Breast epithelium (tissue), 4 donors: ENCODE results near the gene B4GALNT4. TPM values are rescaled to one million over a fixed set of nuclear protein-coding genes. Genes with fewer than 3 reads are reported as not detected.

Experiments
- DNase-seq, 2 donors: peaks; one replicate each; pipeline ENCODE4 v3.0.0-alpha.2; 2019; ENCODE audit warnings: low spot score in 2 of 2
- H3K27ac ChIP-seq, 2 donors: fragments of 200-600 bp; sonication (generic) in 1 of 2; one replicate each; pipeline ENCODE4 v1.5.1; 2016 to 2019; ENCODE audit warnings: mild to moderate bottlenecking in 1 of 2
- H3K27me3 ChIP-seq, 2 donors: fragments of 200-600 bp; sonication (generic) in 1 of 2; one replicate each; pipeline versions ENCODE4 v1.5.1 to v1.6.0; 2017 to 2019; ENCODE audit warnings: control low read depth in 1 of 2, mild to moderate bottlenecking in 1 of 2
- H3K36me3 ChIP-seq: fragments of 200-600 bp; one replicate; pipeline ENCODE4 v1.5.1; 2019
- H3K4me1 ChIP-seq, 2 donors: fragments of 200-600 bp; sonication (generic); one replicate each; pipeline ENCODE4 v1.5.1; 2016 to 2019; ENCODE audit warnings: control low read depth in 1 of 2
- H3K4me3 ChIP-seq, 3 donors: fragments of 200-600 bp; sonication (generic); 1 replicate in 2 of 3; 2 replicates in 1 of 3; pipeline ENCODE4 v1.5.1; 2016 to 2019; ENCODE audit warnings: mild to moderate bottlenecking in 3 of 3, moderate library complexity in 2 of 3
- H3K9me3 ChIP-seq, 2 donors: fragments of 200-600 bp; sonication (generic) in 1 of 2; one replicate each; pipeline ENCODE4 v1.5.1; 2016 to 2019; ENCODE audit warnings: control low read depth in 1 of 2
- CTCF ChIP-seq, 3 donors: fragments of 450-650 bp; IDR thresholded peaks; one replicate each; pipeline ENCODE4 v1.5.1; 2016 to 2017; ENCODE audit warnings: antibody characterized with exemption in 3 of 3, mild to moderate bottlenecking in 3 of 3, moderate library complexity in 3 of 3
- POLR2A ChIP-seq: fragments of 450-650 bp; IDR thresholded peaks from one replicate; pipeline ENCODE4 v1.6.1; 2016; ENCODE audit warnings: antibody characterized with exemption, mild to moderate bottlenecking, moderate library complexity
- POLR2AphosphoS5 ChIP-seq, 3 donors: sonication (generic); formaldehyde crosslinking; IDR thresholded peaks; one replicate each; pipeline ENCODE4 v1.6.1; 2017; ENCODE audit warnings: antibody characterized with exemption in 3 of 3
- intact Hi-C: fragments of 100-400 bp; cut with DNase I; formaldehyde crosslinking; loops from one replicate; pipeline ENCODE4 v1.15.1; 2023; ENCODE audit warnings: low total_unique reads
- total RNA-seq, 3 donors: library from RNA; depleted of rRNA; stranded (reverse); fragments of >200 nt; gene quantifications; one replicate each; pipeline ENCODE4 v1.1.0, GENCODE V29; 2016

B4GALNT4 gene
- total RNA-seq, 3 donors from 2014 or later, result 0.48 to 11.3 (median 8.2) TPM

GRCh38 chr11:380996-381395 lies 11.7 kb downstream of the B4GALNT4 start:
- peaks cover under 1 to 2% of the 10 kb centered on the region in 2 donors for H3K9me3 ChIP-seq

GRCh38 chr11:381501-382072 lies 12.3 kb downstream of the B4GALNT4 start:
- no peaks in the 10 kb centered on the region for H3K36me3 ChIP-seq
- no peaks in the 10 kb centered on the region for H3K27me3 ChIP-seq
- no peaks in the 10 kb centered on the region for H3K4me1 ChIP-seq
- no peak overlapping the region for H3K27ac ChIP-seq
- peaks cover 6 to 8% of the 10 kb centered on the region in 2 donors for H3K9me3 ChIP-seq
- no peak overlapping the region for H3K4me3 ChIP-seq
- intact Hi-C loops, result no loop called here
- no peak for TF ChIP-seq CTCF (IDR thresholded peaks at IDR 0.05)
- no peak for DNase-seq

More at GRCh38 chr11:380996-381395, 11.7 kb downstream of the B4GALNT4 start:
- DNase-seq, result no peak
- Histone ChIP-seq H3K36me3 (no peaks in the 10 kb centered on the region), H3K27me3 (no peaks in the 10 kb centered on the region), H3K4me1 (no peaks in the 10 kb centered on the region), H3K27ac (no peak overlapping the region), H3K4me3 (no peak overlapping the region)
- intact Hi-C loops, result no loop called here
- no peak for TF ChIP-seq POLR2AphosphoS5 (IDR thresholded peaks at IDR 0.05)
- TF ChIP-seq CTCF (IDR thresholded peaks at IDR 0.05), result no peak
- no peak for TF ChIP-seq POLR2A

- no peaks in the 10 kb centered on the region for H3K36me3 ChIP-seq
- H3K9me3 ChIP-seq, result peaks cover 11 to 13% of the 10 kb centered on the region in 2 donors
- TF ChIP-seq POLR2A, result no peak
- TF ChIP-seq CTCF (IDR thresholded peaks at IDR 0.05), result no peak
- TF ChIP-seq POLR2AphosphoS5 (IDR thresholded peaks at IDR 0.05), result no peak
- no peak for DNase-seq
- H3K4me1 ChIP-seq, result no peaks in the 10 kb centered on the region
- no peak overlapping the region for H3K27ac ChIP-seq
- no peaks in the 10 kb centered on the region for H3K27me3 ChIP-seq
- intact Hi-C loops, result no loop called here
- no peak overlapping the region for H3K4me3 ChIP-seq
Measured at GRCh38 chr11:382081-382629, 12.9 kb downstream of the B4GALNT4 start.

- intact Hi-C loops, result no loop called here
- no peak for DNase-seq
- Histone ChIP-seq H3K9me3 (peaks cover 11 to 16% of the 10 kb centered on the region in 2 donors), H3K36me3 (no peaks in the 10 kb centered on the region), H3K4me3 (no peak overlapping the region), H3K27ac (no peak overlapping the region), H3K27me3 (no peaks in the 10 kb centered on the region), H3K4me1 (no peaks in the 10 kb centered on the region)
- TF ChIP-seq POLR2A (no peak), POLR2AphosphoS5 (IDR thresholded peaks at IDR 0.05) (no peak), CTCF (IDR thresholded peaks at IDR 0.05) (no peak)
Measured at GRCh38 chr11:383431-383830, 14.1 kb downstream of the B4GALNT4 start.

GRCh38 chr11:384511-384910 lies 15.2 kb downstream of the B4GALNT4 start:
- H3K27me3 ChIP-seq, result no peaks in the 10 kb centered on the region
- peaks cover 11 to 16% of the 10 kb centered on the region in 2 donors for H3K9me3 ChIP-seq
- no peaks in the 10 kb centered on the region for H3K36me3 ChIP-seq
- no peaks in the 10 kb centered on the region for H3K4me1 ChIP-seq
- TF ChIP-seq POLR2A (no peak), POLR2AphosphoS5 (IDR thresholded peaks at IDR 0.05) (no peak), CTCF (IDR thresholded peaks at IDR 0.05) (no peak)
- no peak overlapping the region for H3K4me3 ChIP-seq
- no peak overlapping the region for H3K27ac ChIP-seq
- DNase-seq, result no peak
- intact Hi-C loops, result no loop called here
